ENCODE results near the gene RAD51B.
"Not testable (repeated sequence)": the region's sequence is repeated elsewhere in the genome, so short reads cannot be mapped to it uniquely, and the experiment has no call there.

Gene RAD51B

DNA sequence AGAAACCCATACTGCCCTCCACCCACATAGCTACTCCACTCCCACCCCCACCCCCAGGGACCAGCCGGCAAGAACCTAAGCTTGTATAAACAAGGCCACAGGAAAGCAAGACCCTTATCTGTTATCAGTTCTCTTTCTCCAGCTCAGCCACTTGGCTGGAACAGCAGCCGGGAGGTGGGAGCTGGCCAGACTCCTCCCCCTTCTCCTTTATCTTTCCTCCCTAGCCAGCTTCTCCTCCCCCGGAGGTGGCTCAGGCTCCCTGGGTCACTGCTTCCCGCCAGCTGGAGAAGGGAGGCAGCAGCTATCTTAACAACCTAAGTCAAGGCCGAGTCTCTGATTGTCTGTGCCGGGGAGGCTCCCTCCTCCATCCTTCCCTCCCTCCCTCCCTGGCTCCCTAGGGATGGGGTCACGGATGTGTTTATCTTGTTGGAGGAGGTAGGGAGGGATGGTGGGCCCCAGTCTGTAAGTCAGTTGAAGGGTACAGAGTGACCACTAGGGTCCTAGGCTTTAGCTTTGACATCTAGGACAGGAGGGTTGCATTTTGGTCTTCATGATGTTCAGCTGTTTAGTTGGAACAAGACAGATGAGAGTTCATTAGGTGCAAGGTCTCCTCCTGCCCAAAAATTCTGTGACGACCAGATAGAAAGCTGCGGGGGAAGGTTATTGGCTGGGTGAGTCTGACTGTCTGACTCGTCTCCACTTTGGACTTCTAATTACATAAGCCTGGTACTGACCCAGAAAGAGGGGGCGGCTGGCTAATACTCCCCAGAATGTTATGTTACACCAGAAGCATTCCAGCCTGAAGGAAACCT is 943.6 kb downstream of the RAD51B start:
- in situ Hi-C loops (cut with MboI; ENCODE audit: low sequenced_read_pairs) = no loop called here

DNA sequence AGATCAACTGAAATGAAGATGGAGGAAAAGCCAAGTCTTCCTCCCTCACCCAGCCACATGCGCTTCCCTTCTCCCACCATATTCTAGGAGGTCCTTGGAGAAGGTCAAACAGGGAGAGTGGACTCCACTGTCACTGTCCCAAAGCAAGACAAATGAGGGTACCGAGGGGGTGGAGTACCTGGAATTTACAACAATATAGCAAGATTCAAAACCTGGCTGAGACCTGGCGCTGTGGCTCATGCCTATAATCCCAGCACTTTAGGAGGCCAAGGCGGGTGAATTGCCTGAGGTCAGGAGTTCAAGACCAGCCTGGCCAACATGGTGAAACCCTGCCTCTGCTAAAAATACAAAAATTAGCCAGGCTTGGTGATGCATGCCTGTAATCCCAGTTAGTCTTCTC is 944.3 kb downstream of the RAD51B start:
- in situ Hi-C loops (cut with MboI; ENCODE audit: low sequenced_read_pairs) = not testable (repeated sequence)

DNA sequence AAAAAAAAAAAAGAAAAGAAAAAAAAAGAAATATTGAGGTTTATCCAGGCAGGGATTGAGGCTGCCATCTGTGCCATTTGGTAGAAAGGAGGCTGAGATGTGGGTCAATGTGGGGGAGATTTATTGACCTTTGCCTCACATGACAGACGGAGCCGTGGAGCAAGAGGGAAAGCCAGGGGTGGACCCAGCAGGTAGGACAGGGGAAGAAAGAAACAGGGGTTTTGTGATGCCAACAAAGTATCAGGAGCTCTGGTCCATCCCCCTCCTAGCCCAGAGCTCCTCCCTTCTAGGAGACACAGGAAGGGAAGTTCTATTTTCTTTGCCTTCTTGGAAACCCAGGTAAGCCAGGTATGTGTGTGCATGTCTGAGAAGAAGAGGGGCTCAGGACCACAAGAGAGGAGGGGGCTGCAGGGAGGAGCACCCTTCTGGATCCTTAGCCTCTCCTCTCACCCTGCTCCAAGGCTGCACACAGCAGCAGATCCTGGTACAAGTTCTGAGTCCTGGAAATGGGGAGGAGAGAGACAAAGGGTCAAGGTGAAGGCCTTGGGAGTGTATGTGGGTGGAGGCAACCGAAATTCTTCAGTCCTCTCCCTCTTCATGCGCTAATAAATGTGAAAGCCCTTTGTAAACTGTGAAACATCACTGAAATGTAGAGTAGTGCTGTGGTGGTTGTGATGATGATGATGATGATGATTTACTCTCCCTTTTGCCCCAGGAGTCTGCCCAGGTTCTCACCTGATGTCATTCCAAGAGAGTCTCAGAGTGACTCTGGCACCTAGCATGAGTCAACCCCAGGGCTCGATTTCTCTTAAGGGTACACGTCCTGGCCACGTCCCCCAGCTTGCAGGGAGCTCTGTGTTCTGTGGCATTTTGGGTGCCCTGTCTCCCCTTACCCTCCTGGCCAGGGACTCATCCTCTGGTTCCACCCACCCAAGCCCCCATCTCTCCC is 947.0 kb downstream of the RAD51B start:
- in situ Hi-C loops (cut with MboI; ENCODE audit: low sequenced_read_pairs) = no loop called here

DNA sequence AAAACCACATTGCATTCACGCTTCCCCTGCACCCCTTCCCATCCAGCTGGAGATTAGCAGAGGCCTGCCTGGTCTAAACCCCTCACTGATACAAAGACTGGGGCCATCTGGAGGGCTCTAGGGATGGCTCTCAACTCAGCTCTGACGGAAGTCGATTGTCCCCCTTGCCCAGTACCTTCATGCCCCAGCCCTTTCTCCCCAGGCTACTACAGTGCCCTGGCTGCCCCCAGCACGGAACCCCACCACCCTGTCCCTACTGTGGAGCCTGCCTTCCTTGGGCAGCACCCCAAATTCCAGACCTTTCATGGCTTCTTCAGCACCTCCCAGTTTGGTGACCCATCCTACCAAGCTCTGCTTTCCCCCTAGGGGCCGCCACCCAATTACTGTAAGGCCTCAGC is 947.7 kb downstream of the RAD51B start:
- in situ Hi-C loops (cut with MboI; ENCODE audit: low sequenced_read_pairs) = no loop called here

DNA sequence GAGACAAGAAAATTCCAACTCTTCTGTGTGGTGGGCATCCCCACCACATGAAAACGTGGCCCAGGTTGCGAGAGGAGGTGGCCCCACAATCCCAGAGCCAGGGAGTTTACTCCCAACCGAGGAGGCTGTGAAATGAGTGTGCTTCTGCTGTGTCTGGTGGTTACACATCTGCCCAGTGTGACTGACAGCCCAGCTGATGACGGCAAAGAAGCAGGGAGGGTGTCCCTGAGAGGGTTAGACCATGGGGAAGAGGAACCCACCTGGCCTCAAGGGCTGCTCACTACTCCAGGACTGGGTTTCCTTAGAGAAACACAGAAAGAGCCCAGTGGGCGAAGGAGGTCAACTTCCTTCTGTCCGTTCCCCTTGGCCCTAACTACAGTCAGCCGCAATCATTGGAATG is 948.7 kb downstream of the RAD51B start:
- in situ Hi-C loops (cut with MboI; ENCODE audit: low sequenced_read_pairs) = no loop called here

DNA sequence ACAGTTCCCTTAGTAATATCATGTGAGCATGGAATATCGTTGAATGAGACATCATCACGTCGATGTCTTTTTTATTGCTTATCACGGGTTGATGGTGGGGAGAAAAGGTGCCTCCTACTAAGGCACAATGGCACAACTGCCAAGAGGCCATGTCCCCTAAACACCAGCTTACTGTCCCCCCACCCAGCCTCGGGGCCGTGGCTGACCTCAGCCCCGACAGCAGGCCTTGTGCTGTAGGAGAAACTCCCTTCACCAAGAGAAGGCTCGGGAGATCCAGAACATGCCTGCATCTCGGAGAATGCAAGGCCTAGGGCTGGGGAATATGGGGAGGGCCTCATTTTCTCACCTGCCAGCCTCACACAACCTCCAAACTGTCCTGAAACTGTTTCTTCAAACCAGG is 950.5 kb downstream of the RAD51B start:
- in situ Hi-C loops (cut with MboI; ENCODE audit: low sequenced_read_pairs) = no loop called here

DNA sequence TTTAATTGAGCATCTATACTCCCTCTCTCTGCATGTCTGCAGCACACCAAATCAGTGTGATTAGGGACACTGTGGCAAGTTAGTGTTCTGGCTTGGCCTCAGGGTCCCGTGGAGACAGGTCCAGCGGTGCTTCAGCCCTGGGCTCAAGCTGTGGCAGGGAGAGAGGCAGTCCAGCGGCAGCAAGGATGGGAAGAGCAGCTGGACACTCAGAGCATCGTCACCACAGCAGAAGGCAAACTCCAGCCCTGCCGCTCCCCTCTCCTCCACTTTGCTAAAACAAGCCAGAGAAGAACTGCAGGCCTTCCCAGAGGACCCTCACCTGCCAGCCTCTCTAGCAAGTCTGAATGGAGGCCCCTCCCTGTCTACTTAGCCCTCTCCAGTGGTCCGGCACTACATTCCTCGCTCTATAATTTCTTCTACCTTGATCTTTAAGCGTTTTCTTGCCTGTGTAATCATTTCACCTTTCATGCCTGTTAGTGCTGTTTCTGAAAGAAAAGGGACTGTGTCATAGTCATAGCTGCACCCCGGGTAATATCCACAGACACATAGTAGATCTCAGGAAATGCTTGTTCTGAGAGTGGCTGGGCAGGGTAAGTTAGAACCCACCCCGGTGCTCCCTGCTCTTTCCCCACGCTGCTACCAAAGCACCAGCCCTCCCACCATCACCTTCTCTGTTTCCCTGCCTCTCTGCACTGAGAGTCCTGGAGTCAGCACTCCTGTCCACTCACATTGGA is 951.1 kb downstream of the RAD51B start:
- in situ Hi-C loops (cut with MboI; ENCODE audit: low sequenced_read_pairs) = no loop called here

DNA sequence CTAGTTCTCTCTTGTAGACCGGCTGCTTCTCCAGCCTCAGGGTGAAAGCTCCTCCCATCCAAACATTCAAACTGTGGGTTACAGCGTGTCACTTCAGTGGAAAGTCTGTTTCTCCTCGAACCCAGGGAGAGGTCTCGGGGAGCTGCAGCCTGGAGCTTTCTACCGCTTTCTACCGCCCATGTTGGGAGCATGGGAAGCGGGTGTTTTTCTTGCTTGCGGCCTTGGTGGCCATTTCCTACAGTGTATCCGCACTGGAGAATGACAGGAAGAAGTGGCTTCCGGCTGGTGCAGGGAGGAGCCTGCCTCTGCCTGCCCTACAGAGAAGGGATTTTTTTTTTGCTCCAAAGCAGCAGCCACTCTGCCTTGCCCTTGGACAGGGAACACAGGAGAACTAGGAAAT is 952.1 kb downstream of the RAD51B start:
- in situ Hi-C loops (cut with MboI; ENCODE audit: low sequenced_read_pairs) = no loop called here

DNA sequence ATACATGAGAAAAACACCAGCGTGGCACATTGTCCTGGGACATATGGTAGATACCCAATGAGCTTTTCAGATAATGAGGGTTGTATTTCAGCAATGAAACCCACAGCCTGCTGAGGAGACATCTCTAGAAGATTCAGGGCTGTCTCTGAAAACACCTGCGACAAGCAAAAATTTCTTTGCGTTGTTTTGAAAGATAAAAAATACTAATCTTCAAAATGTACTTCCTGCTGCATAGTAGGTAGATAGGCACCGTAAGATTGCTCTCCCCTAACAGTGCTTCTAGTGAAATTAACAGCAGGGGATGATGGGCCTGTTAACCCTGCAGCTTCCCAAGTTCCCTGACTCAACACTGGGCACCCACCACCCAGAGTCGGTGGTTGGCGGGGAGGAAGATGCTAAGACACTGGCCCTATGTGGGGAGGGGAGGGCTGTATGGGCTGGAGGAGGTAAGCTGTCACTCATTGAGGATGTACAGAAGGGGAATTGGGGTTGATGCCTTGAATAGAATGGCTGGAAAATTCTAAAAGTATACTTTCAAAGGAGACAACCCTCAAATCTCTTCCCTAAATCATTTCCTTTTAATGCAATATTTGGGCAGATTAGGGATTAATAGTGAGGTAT is 953.3 kb downstream of the RAD51B start:
- in situ Hi-C loops (cut with MboI; ENCODE audit: low sequenced_read_pairs) = no loop called here

DNA sequence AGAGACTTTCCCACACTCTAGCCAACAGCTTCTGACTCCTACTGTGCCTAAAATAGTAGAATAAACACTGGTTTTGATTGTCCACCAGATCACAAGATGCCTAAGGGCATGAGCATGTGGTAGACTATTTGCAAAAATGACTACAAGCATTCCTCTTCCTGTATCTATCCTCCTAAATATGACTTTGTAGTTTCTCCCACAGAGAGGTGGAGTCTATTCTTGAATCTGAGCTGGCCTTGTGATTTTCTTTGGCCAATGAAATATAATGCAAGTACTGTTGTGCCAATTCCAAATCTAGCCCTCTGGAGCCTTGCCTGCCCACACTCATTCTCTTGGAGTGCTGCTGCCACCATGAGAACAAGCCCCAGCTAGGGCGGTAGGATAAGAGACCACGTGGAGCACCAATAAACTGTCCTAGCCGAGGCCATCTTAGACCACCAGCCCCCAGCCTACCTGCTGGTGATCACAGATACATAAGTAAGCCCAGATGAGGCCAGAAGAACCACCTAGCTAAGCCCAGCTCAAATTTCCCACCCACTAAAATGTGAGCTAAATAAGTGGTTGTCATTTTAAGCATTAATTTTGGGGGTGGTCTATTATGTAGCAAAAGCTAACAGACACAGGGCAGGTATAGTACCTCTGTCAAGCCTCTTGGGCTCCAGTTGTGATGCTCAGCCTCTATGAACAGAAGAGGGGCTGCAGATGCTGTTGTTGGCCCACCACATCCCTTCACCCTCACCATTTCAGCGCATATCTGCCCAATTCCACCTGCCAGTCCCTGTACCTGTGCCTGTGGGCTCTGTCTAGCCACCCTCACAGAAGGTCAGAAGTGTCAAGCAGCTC is 955.4 kb downstream of the RAD51B start:
- in situ Hi-C loops (cut with MboI; ENCODE audit: low sequenced_read_pairs) = no loop called here

DNA sequence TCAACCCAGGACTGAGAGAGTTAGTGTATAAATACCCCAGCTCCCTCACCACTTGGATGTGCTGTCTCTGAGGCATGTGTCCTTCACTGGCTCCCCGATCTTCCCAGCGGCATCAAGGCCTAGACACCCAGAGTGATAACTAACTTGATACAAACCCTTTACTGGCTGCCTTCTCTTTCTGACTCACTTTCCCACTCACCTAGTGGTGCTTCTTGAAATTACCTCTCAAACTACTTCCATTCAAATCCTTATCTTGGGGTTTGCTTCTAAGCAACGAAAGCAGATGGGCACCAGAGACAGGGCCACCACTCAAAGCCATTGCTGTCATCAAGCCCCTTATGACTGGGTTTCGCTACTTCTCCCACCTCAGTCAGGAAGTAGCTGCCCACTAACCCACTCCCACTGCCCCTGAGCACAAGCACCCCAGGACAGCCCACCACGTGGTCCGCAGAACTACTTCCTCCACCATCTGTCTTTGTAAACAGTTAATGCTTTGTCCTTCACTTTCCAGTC is 956.1 kb downstream of the RAD51B start:
- in situ Hi-C loops (cut with MboI; ENCODE audit: low sequenced_read_pairs) = no loop called here

DNA sequence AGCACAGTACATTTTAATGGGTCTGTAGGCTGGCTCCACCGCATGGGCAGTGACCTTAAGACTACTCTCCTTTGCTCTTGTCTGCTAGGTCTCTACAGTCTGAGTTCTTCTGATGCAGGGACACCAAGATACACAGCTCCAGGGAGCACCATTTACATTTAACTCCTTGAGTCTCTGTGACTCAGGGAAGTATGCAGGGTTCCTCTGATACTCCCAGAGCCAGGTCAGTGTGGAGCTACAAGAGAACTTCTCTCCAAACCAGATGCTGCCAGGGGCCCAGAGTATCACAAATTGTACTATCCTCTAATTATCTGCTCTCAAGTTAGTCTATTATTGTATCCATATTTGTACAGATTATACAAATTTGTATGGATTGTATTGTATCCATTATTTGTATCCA is 958.1 kb downstream of the RAD51B start:
- in situ Hi-C loops (cut with MboI; ENCODE audit: low sequenced_read_pairs) = no loop called here
